Body of pancreas (tissue), 4 donors: ENCODE data around the gene LIN7A. TPM values are rescaled to one million over a fixed set of nuclear protein-coding genes. Genes with fewer than 3 reads are reported as not detected.

Source experiments
- ATAC-seq: fragments of 150-250 bp; one replicate; pipeline ENCODE4 v1.9.1; 2016
- DNase-seq, 4 donors: peaks; one replicate each; pipeline ENCODE4 v3.0.0-alpha.2; 2019
- H3K27ac ChIP-seq, 4 donors: fragments of 200-600 bp; sonication (generic); 1 replicate in 3 of 4; 2 replicates in 1 of 4; pipeline versions ENCODE4 v1.5.1 to v1.6.1; 2016 to 2019; ENCODE audit warnings: mild to moderate bottlenecking in 1 of 4, mixed read lengths in 1 of 4, moderate library complexity in 1 of 4
- H3K27me3 ChIP-seq, 2 donors: fragments of 200-600 bp; sonication (generic); one replicate each; pipeline ENCODE4 v1.6.0; 2016; ENCODE audit warnings: mild to moderate bottlenecking in 1 of 2
- H3K36me3 ChIP-seq, 2 donors: fragments of 200-600 bp; sonication (generic); replicated peaks in 1 of 2; 2 replicates each; pipeline ENCODE4 v1.5.1; 2016; ENCODE audit warnings: low read depth in 2 of 2; ENCODE audit not compliant: insufficient read depth in 1 of 2
- H3K4me1 ChIP-seq: fragments of 200-600 bp; sonication (generic); one replicate; pipeline ENCODE4 v1.6.0; 2016
- H3K4me3 ChIP-seq, 2 donors: fragments of 200-600 bp; sonication (generic); 1 replicate in 1 of 2; 2 replicates in 1 of 2; pipeline ENCODE4 v1.5.1; 2016 to 2019
- H3K9me3 ChIP-seq, 3 donors: fragments of 200-600 bp; sonication (generic); 1 replicate in 2 of 3; 2 replicates in 1 of 3; pipeline ENCODE4 v1.5.1; 2016
- POLR2A ChIP-seq, 3 donors: fragments of 450-650 bp; IDR thresholded peaks; one replicate each; pipeline ENCODE4 v1.6.1; 2016; ENCODE audit warnings: antibody characterized with exemption in 3 of 3, mild to moderate bottlenecking in 2 of 3
- WGBS, 2 donors: methylation state at CpG; one replicate each; pipeline ENCODE4 v1.1.5; 2017; 5-methylcytosine and 5-hydroxymethylcytosine counted together
- intact Hi-C: fragments of 100-400 bp; cut with DNase I; formaldehyde crosslinking; loops from one replicate; pipeline ENCODE4 v1.15.1; 2023
- total RNA-seq, 2 donors: library from RNA; depleted of rRNA; stranded (reverse); fragments of >200 nt; gene quantifications; one replicate each; pipeline ENCODE4 v1.1.0, GENCODE V29; 2016
- TF ChIP-seq, protein P1 (sequence below), 7 experiments: fragments of 450-650 bp in 4 of 7; fragments of 200-600 bp in 3 of 7; sonication (generic) in 3 of 7; IDR thresholded peaks; one replicate each; pipeline ENCODE4 v1.5.1; 2016 to 2019; ENCODE audit warnings: antibody characterized with exemption in 7 of 7

Gene LIN7A
- total RNA-seq, 2 donors from 2014 or later, result 0.66 to 1.0 TPM

- Histone ChIP-seq H3K9me3 (no peaks in the 10 kb centered on the region), H3K4me3 (no peak overlapping the region), H3K27me3 (no peaks in the 10 kb centered on the region), H3K4me1 (no peaks in the 10 kb centered on the region), H3K36me3 (no peaks in the 10 kb centered on the region), H3K27ac (no peak overlapping the region)
- DNase-seq (no peak), ATAC-seq (no peak)
- intact Hi-C loops, result no loop called here
- 52 to 59% methylated on average over 2 of the region's 2 CpGs for WGBS, 2 donors
- TF ChIP-seq, protein P1, sequence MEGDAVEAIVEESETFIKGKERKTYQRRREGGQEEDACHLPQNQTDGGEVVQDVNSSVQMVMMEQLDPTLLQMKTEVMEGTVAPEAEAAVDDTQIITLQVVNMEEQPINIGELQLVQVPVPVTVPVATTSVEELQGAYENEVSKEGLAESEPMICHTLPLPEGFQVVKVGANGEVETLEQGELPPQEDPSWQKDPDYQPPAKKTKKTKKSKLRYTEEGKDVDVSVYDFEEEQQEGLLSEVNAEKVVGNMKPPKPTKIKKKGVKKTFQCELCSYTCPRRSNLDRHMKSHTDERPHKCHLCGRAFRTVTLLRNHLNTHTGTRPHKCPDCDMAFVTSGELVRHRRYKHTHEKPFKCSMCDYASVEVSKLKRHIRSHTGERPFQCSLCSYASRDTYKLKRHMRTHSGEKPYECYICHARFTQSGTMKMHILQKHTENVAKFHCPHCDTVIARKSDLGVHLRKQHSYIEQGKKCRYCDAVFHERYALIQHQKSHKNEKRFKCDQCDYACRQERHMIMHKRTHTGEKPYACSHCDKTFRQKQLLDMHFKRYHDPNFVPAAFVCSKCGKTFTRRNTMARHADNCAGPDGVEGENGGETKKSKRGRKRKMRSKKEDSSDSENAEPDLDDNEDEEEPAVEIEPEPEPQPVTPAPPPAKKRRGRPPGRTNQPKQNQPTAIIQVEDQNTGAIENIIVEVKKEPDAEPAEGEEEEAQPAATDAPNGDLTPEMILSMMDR (IDR thresholded peaks at IDR 0.05), result no peak
- no peak for TF ChIP-seq POLR2A (IDR thresholded peaks at IDR 0.05)
Measured at GRCh38 chr12:80829767-80830166, 108.0 kb downstream of the LIN7A start.

DNA sequence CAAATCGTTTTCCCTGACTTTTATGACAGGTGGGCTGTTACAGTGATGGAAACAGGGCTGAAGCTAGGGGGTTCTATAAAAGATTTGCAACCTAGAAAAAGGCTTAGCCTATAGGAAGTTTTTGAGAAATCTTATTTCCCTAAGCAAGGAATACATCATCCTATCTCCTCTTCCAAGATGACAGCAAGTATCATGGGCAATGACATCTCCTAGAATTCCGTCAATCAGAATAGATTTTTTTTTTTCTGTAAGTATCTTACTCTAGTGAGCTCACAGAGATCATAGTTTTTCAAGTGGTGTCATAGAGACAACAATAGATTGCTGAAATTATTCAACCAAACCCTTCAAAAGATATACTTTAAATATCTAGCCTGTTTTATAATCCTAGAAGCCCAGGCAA lies 112.2 kb downstream of the LIN7A start:
- H3K36me3 ChIP-seq, result no peaks in the 10 kb centered on the region
- H3K27ac ChIP-seq, result no peak overlapping the region
- no peaks in the 10 kb centered on the region for H3K9me3 ChIP-seq
- no peak for DNase-seq
- no peaks in the 10 kb centered on the region for H3K4me1 ChIP-seq
- ATAC-seq, result no peak
- H3K4me3 ChIP-seq, result no peak overlapping the region
- no peaks in the 10 kb centered on the region for H3K27me3 ChIP-seq
- intact Hi-C loops, result no loop called here
- 46 to 51% methylated on average over 2 of the region's 2 CpGs for WGBS, 2 donors
- TF ChIP-seq, protein P1 (IDR thresholded peaks at IDR 0.05), result no peak
- TF ChIP-seq POLR2A (IDR thresholded peaks at IDR 0.05), result no peak

- no peaks in the 10 kb centered on the region for H3K9me3 ChIP-seq
- H3K36me3 ChIP-seq, result no peaks in the 10 kb centered on the region
- 44 to 49% methylated on average over 3 of the region's 3 CpGs for WGBS, 2 donors
- H3K4me1 ChIP-seq, result no peaks in the 10 kb centered on the region
- ATAC-seq (no peak), DNase-seq (no peak)
- no peaks in the 10 kb centered on the region for H3K27me3 ChIP-seq
- H3K4me3 ChIP-seq, result no peak overlapping the region
- H3K27ac ChIP-seq, result no peak overlapping the region
- TF ChIP-seq, protein P1 (IDR thresholded peaks at IDR 0.05), result no peak
- TF ChIP-seq POLR2A (IDR thresholded peaks at IDR 0.05), result no peak
- intact Hi-C loops, result no loop called here
Measured at GRCh38 chr12:80823393-80823792, 114.3 kb downstream of the LIN7A start.

DNA sequence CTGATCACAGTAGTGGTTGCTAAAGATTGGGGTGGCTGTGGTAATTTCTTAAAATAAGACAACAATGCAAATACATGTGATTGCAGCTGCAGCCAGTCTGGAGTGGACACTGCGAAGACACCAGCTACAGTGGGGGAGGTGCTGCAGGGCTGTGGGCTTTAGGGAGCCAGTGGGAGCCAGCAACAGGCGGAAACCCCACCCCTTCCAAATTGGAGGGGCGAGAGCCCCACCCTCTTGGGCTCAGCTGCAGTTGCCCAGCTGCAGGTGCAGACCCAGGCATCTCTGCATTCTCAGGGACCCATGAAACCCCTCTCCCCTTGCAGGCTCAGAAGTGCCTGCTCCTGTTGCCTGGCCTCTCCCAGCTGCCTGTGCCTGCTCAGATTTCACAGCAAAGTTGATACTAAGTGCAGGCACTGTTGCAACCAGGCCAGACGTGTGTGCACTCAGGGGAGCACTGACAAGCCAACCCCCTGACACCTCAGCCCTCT lies 116.2 kb downstream of the LIN7A start:
- TF ChIP-seq POLR2A (IDR thresholded peaks at IDR 0.05), result no peak
- TF ChIP-seq, protein P1 (IDR thresholded peaks at IDR 0.05), result no peak
- Histone ChIP-seq H3K4me1 (no peaks in the 10 kb centered on the region), H3K27ac (no peak overlapping the region), H3K9me3 (no peaks in the 10 kb centered on the region), H3K36me3 (no peaks in the 10 kb centered on the region), H3K27me3 (no peaks in the 10 kb centered on the region), H3K4me3 (no peak overlapping the region)
- intact Hi-C loops, result no loop called here
- DNase-seq, result no peak
- ATAC-seq, result no peak
- WGBS, 2 donors, result 60 to 80% methylated on average over 4 of the region's 4 CpGs

- DNase-seq, result no peak
- H3K27ac ChIP-seq, result no peak overlapping the region
- ATAC-seq, result no peak
- H3K27me3 ChIP-seq, result no peaks in the 10 kb centered on the region
- no peak overlapping the region for H3K4me3 ChIP-seq
- H3K4me1 ChIP-seq, result no peaks in the 10 kb centered on the region
- H3K9me3 ChIP-seq, result no peaks in the 10 kb centered on the region
- no peaks in the 10 kb centered on the region for H3K36me3 ChIP-seq
- intact Hi-C loops, result no loop called here
- no peak for TF ChIP-seq POLR2A (IDR thresholded peaks at IDR 0.05)
- TF ChIP-seq, protein P1 (IDR thresholded peaks at IDR 0.05), result no peak
Measured at GRCh38 chr12:80818878-80819277, 118.9 kb downstream of the LIN7A start.
